Neuronal stem cell (in vitro differentiated cells): Measurements from ENCODE around the gene SCYL1.

Source experiments
- DNase-seq: peaks from one replicate; pipeline ENCODE4 v3.0.0-alpha.2; 2013; ENCODE audit warnings: low spot score
- H2AFZ ChIP-seq: one replicate; pipeline ENCODE4 v1.6.1; 2013; ENCODE audit warnings: mild to moderate bottlenecking, low read length, inconsistent platforms
- H2AK5ac ChIP-seq: 2 replicates; pipeline ENCODE4 v1.6.1; 2013; ENCODE audit warnings: low read depth, mild to moderate bottlenecking, inconsistent platforms, low read length, moderate library complexity, mixed read lengths
- H2BK120ac ChIP-seq: 2 replicates; pipeline ENCODE4 v1.6.1; 2013; ENCODE audit warnings: low read depth, mild to moderate bottlenecking, inconsistent platforms, low read length, moderate library complexity, mixed read lengths
- H2BK12ac ChIP-seq: one replicate; pipeline ENCODE4 v1.6.1; 2013; ENCODE audit warnings: low read length, inconsistent platforms
- H2BK15ac ChIP-seq: 2 replicates; pipeline ENCODE4 v1.6.1; 2013; ENCODE audit warnings: mild to moderate bottlenecking, low read length, inconsistent platforms, mixed read lengths
- H2BK5ac ChIP-seq: one replicate; pipeline ENCODE4 v1.6.1; 2013; ENCODE audit warnings: inconsistent platforms, mild to moderate bottlenecking, low read length, moderate library complexity
- H3K14ac ChIP-seq: one replicate; pipeline ENCODE4 v1.6.1; 2013; ENCODE audit warnings: low read length, inconsistent platforms
- H3K18ac ChIP-seq: 2 replicates; pipeline ENCODE4 v1.6.1; 2013; ENCODE audit warnings: low read length, inconsistent platforms
- H3K23ac ChIP-seq: 2 replicates; pipeline ENCODE4 v1.6.1; 2013; ENCODE audit warnings: low read depth, mild to moderate bottlenecking, mixed read lengths, low read length, inconsistent platforms; ENCODE audit not compliant: poor library complexity
- H3K27ac ChIP-seq: replicated peaks from 3 replicates; pipeline ENCODE4 v1.5.1; 2013; ENCODE audit warnings: low read length, inconsistent platforms
- H3K27me3 ChIP-seq, 3 experiments: 2 replicates each; pipeline ENCODE4 v1.6.1; 2013; ENCODE audit warnings: low read length in 3 of 3, mild to moderate bottlenecking in 2 of 3, inconsistent platforms in 1 of 3, low read depth in 1 of 3, mixed read lengths in 1 of 3, moderate library complexity in 1 of 3; ENCODE audit not compliant: control insufficient read depth in 3 of 3, insufficient read depth in 3 of 3
- H3K36me3 ChIP-seq, 2 donors: replicated peaks in 1 of 2; 2 replicates each; pipeline ENCODE4 v1.6.1; 2013; ENCODE audit warnings: low read length in 2 of 2; ENCODE audit not compliant: control insufficient read depth in 2 of 2, insufficient read depth in 2 of 2
- H3K4ac ChIP-seq: 2 replicates; pipeline ENCODE4 v1.6.1; 2013; ENCODE audit warnings: inconsistent platforms, mild to moderate bottlenecking, low read length, moderate library complexity
- H3K4me1 ChIP-seq, 2 donors: 1 replicate in 1 of 2; 2 replicates in 1 of 2; pipeline ENCODE4 v1.6.1; 2013; ENCODE audit warnings: low read length in 2 of 2, low read depth in 1 of 2; ENCODE audit not compliant: control insufficient read depth in 2 of 2, insufficient read depth in 1 of 2
- H3K4me2 ChIP-seq: one replicate; pipeline ENCODE4 v1.6.1; 2013; ENCODE audit warnings: mild to moderate bottlenecking, low read length, inconsistent platforms; ENCODE audit not compliant: insufficient read depth, poor library complexity, severe bottlenecking
- H3K4me3 ChIP-seq, 2 donors: 2 replicates each; pipeline ENCODE4 v1.5.1; 2013; ENCODE audit warnings: low read length in 2 of 2, mild to moderate bottlenecking in 2 of 2, inconsistent platforms in 1 of 2, moderate library complexity in 1 of 2
- H3K79me1 ChIP-seq: one replicate; pipeline ENCODE4 v1.6.1; 2013; ENCODE audit warnings: low read depth, mild to moderate bottlenecking, inconsistent platforms, low read length, moderate library complexity
- H3K9ac ChIP-seq: one replicate; pipeline ENCODE4 v1.6.1; 2013; ENCODE audit warnings: mild to moderate bottlenecking, low read depth, low read length, inconsistent platforms; ENCODE audit not compliant: poor library complexity
- H3K9me3 ChIP-seq, 2 donors: replicated peaks in 1 of 2; 2 replicates each; pipeline versions ENCODE3 to v1.6.1; 2013; ENCODE audit warnings: low read length in 2 of 2, mild to moderate bottlenecking in 2 of 2, inconsistent platforms in 1 of 2, low read depth in 1 of 2, mixed read lengths in 1 of 2, moderate library complexity in 1 of 2; ENCODE audit not compliant: control insufficient read depth in 2 of 2, insufficient read depth in 1 of 2
- H4K8ac ChIP-seq: one replicate; pipeline ENCODE4 v1.6.1; 2013; ENCODE audit warnings: low read depth, mild to moderate bottlenecking, inconsistent platforms, low read length, moderate library complexity
- H4K91ac ChIP-seq: one replicate; pipeline ENCODE4 v1.6.1; 2013; ENCODE audit warnings: low read length, low read depth, mild to moderate bottlenecking, inconsistent platforms; ENCODE audit not compliant: poor library complexity
- WGBS, 2 donors: extraction: QIAGEN DNeasy Blood & Tissue Kit; methylation state at CpG; one replicate each; pipeline ENCODE4 v1.1.7; 2013; ENCODE audit warnings: missing lambda C conversion rate in 2 of 2, mixed read lengths in 1 of 2; ENCODE audit not compliant: insufficient read length in 2 of 2, insufficient replicate concordance in 1 of 2; ENCODE audit errors: extremely low coverage in 2 of 2; 5-methylcytosine and 5-hydroxymethylcytosine counted together

SCYL1 gene

GRCh38 chr11:65540290-65541092 is 15.6 kb downstream of the SCYL1 start:
- Histone ChIP-seq H4K91ac (no peak overlapping the region), H3K36me3 (peaks cover 19 to 44% of the 10 kb centered on the region in 2 donors), H3K4me3 (peak overlapping the region in 1 of 2 donors; percentile 82), H2AK5ac (peak overlapping the region; percentile 88), H3K27ac (no peak overlapping the region), H3K23ac (peak overlapping the region; percentile 94), H2BK5ac (no peak overlapping the region), H2BK15ac (peak overlapping the region; percentile 6), H3K9me3 (no peaks in the 10 kb centered on the region), H3K9ac (peak overlapping the region; percentile 83), H3K4me2 (peak overlapping the region; percentile 95), H3K79me1 (peaks cover 5% of the 10 kb centered on the region), H3K18ac (peak overlapping the region; percentile 98), H3K14ac (peak overlapping the region; percentile 89), H2BK12ac (no peak overlapping the region), H4K8ac (no peak overlapping the region), H3K27me3 (peaks cover 0 to 52% (median 13%) of the 10 kb centered on the region in 3 experiments), H3K4me1 (peaks cover 0 to 10% of the 10 kb centered on the region in 2 donors), H2BK120ac (peak overlapping the region; percentile 88), H3K4ac (no peak overlapping the region), H2AFZ (no peak overlapping the region)
- no CpG with 5 or more reads among the region's 78 CpGs for WGBS, 2 donors
- DNase-seq = peak; percentile 84

GRCh38 chr11:65541093-65541982 is 16.5 kb downstream of the SCYL1 start:
- H3K9ac ChIP-seq = peak overlapping the region; percentile 14
- H2BK15ac ChIP-seq = peak overlapping the region; percentile 18
- H4K8ac ChIP-seq = no peak overlapping the region
- H3K14ac ChIP-seq = no peak overlapping the region
- H2BK12ac ChIP-seq = no peak overlapping the region
- H2BK5ac ChIP-seq = no peak overlapping the region
- H3K27me3 ChIP-seq = peaks cover 0 to 60% (median 13%) of the 10 kb centered on the region in 3 experiments
- H2AK5ac ChIP-seq = peak overlapping the region; percentile 39
- H4K91ac ChIP-seq = no peak overlapping the region
- peak overlapping the region; percentile 88 for H2BK120ac ChIP-seq
- peak overlapping the region; percentile 95 for H3K4me2 ChIP-seq
- H3K4me3 ChIP-seq = no peak overlapping the region
- H3K9me3 ChIP-seq = no peaks in the 10 kb centered on the region
- peak overlapping the region; percentile 94 for H3K23ac ChIP-seq
- peaks cover 0 to 13% of the 10 kb centered on the region in 2 donors for H3K4me1 ChIP-seq
- no peak for DNase-seq
- H3K27ac ChIP-seq = no peak overlapping the region
- peaks cover 10 to 35% of the 10 kb centered on the region in 2 donors for H3K36me3 ChIP-seq
- no CpG with 5 or more reads among the region's 18 CpGs for WGBS, 2 donors
- H2AFZ ChIP-seq = no peak overlapping the region
- peak overlapping the region; percentile 83 for H3K18ac ChIP-seq
- H3K4ac ChIP-seq = no peak overlapping the region
- H3K79me1 ChIP-seq = peaks cover 5% of the 10 kb centered on the region

GRCh38 chr11:65542738-65543390 is 18.0 kb downstream of the SCYL1 start:
- H2BK15ac ChIP-seq = no peak overlapping the region
- H4K91ac ChIP-seq = no peak overlapping the region
- no peak overlapping the region for H3K14ac ChIP-seq
- peaks cover 2 to 21% of the 10 kb centered on the region in 2 donors for H3K36me3 ChIP-seq
- no peak overlapping the region for H2BK12ac ChIP-seq
- no peak overlapping the region for H3K4ac ChIP-seq
- H3K27me3 ChIP-seq = peaks cover 0 to 72% (median 17%) of the 10 kb centered on the region in 3 experiments
- H3K9ac ChIP-seq = peak overlapping the region; percentile 12
- H4K8ac ChIP-seq = no peak overlapping the region
- WGBS, 2 donors = no CpG with 5 or more reads among the region's 3 CpGs
- H3K9me3 ChIP-seq = no peaks in the 10 kb centered on the region
- peak overlapping the region; percentile 48 for H2BK5ac ChIP-seq
- no peak overlapping the region for H2AFZ ChIP-seq
- H3K4me3 ChIP-seq = no peak overlapping the region
- H3K27ac ChIP-seq = no peak overlapping the region
- no peak overlapping the region for H3K18ac ChIP-seq
- peaks cover 7% of the 10 kb centered on the region for H3K79me1 ChIP-seq
- peak overlapping the region; percentile 81 for H2AK5ac ChIP-seq
- H2BK120ac ChIP-seq = no peak overlapping the region
- peaks cover 0 to 16% of the 10 kb centered on the region in 2 donors for H3K4me1 ChIP-seq
- H3K23ac ChIP-seq = no peak overlapping the region
- no peak overlapping the region for H3K4me2 ChIP-seq
- DNase-seq = no peak
